Measurements from ENCODE around the gene ADGRA3. TPM values are rescaled to one million over a fixed set of nuclear protein-coding genes. Genes with fewer than 3 reads are reported as not detected.
A peak's percentile ranks its signal among the peaks of the same experiment; 100 is the strongest.
"Not testable (repeated sequence)": the region's sequence is repeated elsewhere in the genome, so short reads cannot be mapped to it uniquely, and the experiment has no call there.

ADGRA3 gene
- total and polyA plus RNA-seq, 11 donors = 9.6 to 43.9 (median 21.5) TPM

GRCh38 chr4:22391551-22391950 lies 124.3 kb downstream of the ADGRA3 start:
- intact Hi-C loops (cut with DNase I) = loop anchor here in 1 of 10 donors (5.0 kb wide), 1 partner anchor 604 kb away; no protein-coding TSS in a partner anchor
- TF ChIP-seq POLR2A (IDR thresholded peaks at IDR 0.05) = no peak
- TF ChIP-seq, protein P1, sequence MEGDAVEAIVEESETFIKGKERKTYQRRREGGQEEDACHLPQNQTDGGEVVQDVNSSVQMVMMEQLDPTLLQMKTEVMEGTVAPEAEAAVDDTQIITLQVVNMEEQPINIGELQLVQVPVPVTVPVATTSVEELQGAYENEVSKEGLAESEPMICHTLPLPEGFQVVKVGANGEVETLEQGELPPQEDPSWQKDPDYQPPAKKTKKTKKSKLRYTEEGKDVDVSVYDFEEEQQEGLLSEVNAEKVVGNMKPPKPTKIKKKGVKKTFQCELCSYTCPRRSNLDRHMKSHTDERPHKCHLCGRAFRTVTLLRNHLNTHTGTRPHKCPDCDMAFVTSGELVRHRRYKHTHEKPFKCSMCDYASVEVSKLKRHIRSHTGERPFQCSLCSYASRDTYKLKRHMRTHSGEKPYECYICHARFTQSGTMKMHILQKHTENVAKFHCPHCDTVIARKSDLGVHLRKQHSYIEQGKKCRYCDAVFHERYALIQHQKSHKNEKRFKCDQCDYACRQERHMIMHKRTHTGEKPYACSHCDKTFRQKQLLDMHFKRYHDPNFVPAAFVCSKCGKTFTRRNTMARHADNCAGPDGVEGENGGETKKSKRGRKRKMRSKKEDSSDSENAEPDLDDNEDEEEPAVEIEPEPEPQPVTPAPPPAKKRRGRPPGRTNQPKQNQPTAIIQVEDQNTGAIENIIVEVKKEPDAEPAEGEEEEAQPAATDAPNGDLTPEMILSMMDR (IDR thresholded peaks at IDR 0.05) = no peak
- Histone ChIP-seq H3K4me3 (no peak overlapping the region), H3K27me3 (no peaks in the 10 kb centered on the region), H3K27ac (no peak overlapping the region), H3K4me1 (no peaks in the 10 kb centered on the region), H3K9me3 (no peaks in the 10 kb centered on the region), H3K36me3 (peaks cover 0 to 25% (median 0%) of the 10 kb centered on the region in 9 donors)
- ATAC-seq (no peak), DNase-seq (no peak)
- WGBS, 4 donors = 90 to 94% (median 92%) methylated on average over 3 of the region's 3 CpGs

GRCh38 chr4:22389240-22389870 lies 126.5 kb downstream of the ADGRA3 start:
- ATAC-seq = peak in 3 of 4 donors; percentile 45 to 58 (median 56)
- Histone ChIP-seq H3K27me3 (no peaks in the 10 kb centered on the region), H3K9me3 (no peaks in the 10 kb centered on the region), H3K27ac (no peak overlapping the region), H3K4me3 (no peak overlapping the region), H3K4me1 (no peaks in the 10 kb centered on the region), H3K36me3 (peaks cover 0 to 33% (median 0%) of the 10 kb centered on the region in 9 donors)
- 35 to 40% (median 38%) methylated on average over 3 of the region's 3 CpGs for WGBS, 4 donors
- peak in 4 of 5 donors; percentile 13 to 39 (median 28) for DNase-seq
- no peak for TF ChIP-seq POLR2A (IDR thresholded peaks at IDR 0.05)
- TF ChIP-seq, protein P1 (IDR thresholded peaks at IDR 0.05) = peak; percentile 52 to 81 (median 70)
- intact Hi-C loops (cut with DNase I) = loop anchor here in 8 of 10 donors (1.0 to 10.0 kb wide), 4 partner anchors 255 to 601 kb away; no protein-coding TSS in a partner anchor

- Histone ChIP-seq H3K27ac (no peak overlapping the region), H3K9me3 (no peaks in the 10 kb centered on the region), H3K4me3 (no peak overlapping the region), H3K4me1 (peaks cover 0 to 9% (median 3%) of the 10 kb centered on the region in 12 donors), H3K36me3 (peaks cover 0 to 29% (median 0%) of the 10 kb centered on the region in 9 donors), H3K27me3 (no peaks in the 10 kb centered on the region)
- ATAC-seq (no peak), DNase-seq (no peak)
- WGBS, 4 donors = 75 to 85% (median 77%) methylated on average over 7 of the region's 7 CpGs
- TF ChIP-seq POLR2A (IDR thresholded peaks at IDR 0.05) = no peak
- TF ChIP-seq, protein P1 (IDR thresholded peaks at IDR 0.05) = no peak
- intact Hi-C loops (cut with DNase I) = loop anchor here in 2 of 10 donors (2.0 to 10.0 kb wide), 2 partner anchors 251 to 597 kb away; no protein-coding TSS in a partner anchor
Measured at GRCh38 chr4:22385611-22386011, 130.3 kb downstream of the ADGRA3 start.

GRCh38 chr4:22384154-22384553 lies 131.7 kb downstream of the ADGRA3 start:
- Histone ChIP-seq H3K4me1 (peaks cover 0 to 9% (median 3%) of the 10 kb centered on the region in 12 donors), H3K36me3 (peaks cover 0 to 29% (median 0%) of the 10 kb centered on the region in 9 donors), H3K9me3 (no peaks in the 10 kb centered on the region), H3K27ac (no peak overlapping the region), H3K4me3 (no peak overlapping the region), H3K27me3 (no peaks in the 10 kb centered on the region)
- TF ChIP-seq, protein P1 (IDR thresholded peaks at IDR 0.05) = no peak
- TF ChIP-seq POLR2A (IDR thresholded peaks at IDR 0.05) = no peak
- ATAC-seq = no peak
- intact Hi-C loops (cut with DNase I) = loop anchor here in 1 of 10 donors (10.0 kb wide), 1 partner anchor 249 kb away; no protein-coding TSS in a partner anchor
- no peak for DNase-seq

DNA sequence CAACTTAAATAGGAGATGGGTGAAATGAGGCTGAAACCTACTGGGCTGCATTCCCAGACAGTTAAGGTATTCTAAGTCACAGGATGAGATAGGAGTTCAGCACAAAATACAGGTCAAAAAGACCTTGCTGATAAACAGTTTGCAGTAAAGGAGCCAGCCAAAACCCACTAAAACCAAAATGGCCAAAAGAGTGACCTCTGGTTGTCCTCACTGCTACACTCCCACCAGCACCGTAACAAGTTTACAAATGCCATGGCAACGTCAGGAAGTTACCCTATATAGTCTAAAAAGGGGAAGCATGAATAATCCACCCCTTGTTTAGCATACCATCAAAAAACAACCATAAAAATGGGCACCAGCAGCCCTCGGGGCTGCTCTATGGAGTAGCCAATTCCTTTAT lies 133.7 kb downstream of the ADGRA3 start:
- ATAC-seq, H3K27me3 ChIP-seq, DNase-seq, H3K9me3 ChIP-seq, H3K4me1 ChIP-seq, H3K27ac ChIP-seq: not testable (repeated sequence)
- H3K4me3 ChIP-seq = peak overlapping the region in 2 of 12 donors; percentile 1 to 30
- WGBS, 4 donors = 37 to 53% (median 51%) methylated on average over 3 of the region's 3 CpGs
- intact Hi-C loops (cut with DNase I) = loop anchor here in 1 of 10 donors (10.0 kb wide), 1 partner anchor 247 kb away; no protein-coding TSS in a partner anchor
- peaks cover 0 to 13% (median 0%) of the 10 kb centered on the region in 9 donors for H3K36me3 ChIP-seq

All from heart left ventricle (tissue), 16 donors.